HG03354 (cell line): Measurements from ENCODE around the gene NSUN6.
"Not testable (repeated sequence)": the region's sequence is repeated elsewhere in the genome, so short reads cannot be mapped to it uniquely, and the experiment has no call there.

Source experiments
- ATAC-seq: cut with Tn5 transposase; IDR thresholded peaks from one replicate; pipeline ENCODE4 v1.9.1; 2021; ENCODE audit warnings: mild to moderate bottlenecking; ENCODE audit not compliant: unreplicated experiment, poor library complexity, severe bottlenecking

The NSUN6 gene

DNA sequence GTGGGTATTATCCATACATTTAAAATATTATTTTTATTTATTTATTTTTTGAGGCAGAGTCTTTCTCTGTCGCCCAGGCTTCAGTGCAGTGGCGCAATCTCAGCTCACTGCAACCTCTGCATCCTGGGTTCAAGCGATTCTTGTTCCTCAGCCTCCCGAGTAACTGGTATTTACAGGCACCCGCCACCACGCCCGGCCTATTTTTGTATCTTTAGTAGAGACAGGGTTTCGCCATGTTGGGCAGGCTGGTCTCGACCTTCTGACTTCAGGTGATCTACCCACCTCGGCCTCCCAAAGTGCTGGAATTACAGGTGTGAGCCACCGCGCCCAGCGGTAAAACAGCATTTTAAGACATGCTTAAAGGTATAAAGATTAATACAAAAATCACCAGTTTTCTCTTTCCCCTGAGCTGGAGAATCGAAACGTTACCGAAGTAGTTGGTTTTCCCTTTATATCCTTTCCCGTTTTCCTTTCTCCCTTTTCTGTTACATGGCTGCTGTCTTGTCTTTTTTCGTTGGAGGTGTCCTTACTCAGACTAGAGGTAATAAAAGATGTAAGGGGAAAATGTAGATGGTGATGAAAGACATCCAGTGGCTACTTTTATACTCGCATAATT lies 9.5 kb upstream of the NSUN6 start:
- no peak for ATAC-seq

DNA sequence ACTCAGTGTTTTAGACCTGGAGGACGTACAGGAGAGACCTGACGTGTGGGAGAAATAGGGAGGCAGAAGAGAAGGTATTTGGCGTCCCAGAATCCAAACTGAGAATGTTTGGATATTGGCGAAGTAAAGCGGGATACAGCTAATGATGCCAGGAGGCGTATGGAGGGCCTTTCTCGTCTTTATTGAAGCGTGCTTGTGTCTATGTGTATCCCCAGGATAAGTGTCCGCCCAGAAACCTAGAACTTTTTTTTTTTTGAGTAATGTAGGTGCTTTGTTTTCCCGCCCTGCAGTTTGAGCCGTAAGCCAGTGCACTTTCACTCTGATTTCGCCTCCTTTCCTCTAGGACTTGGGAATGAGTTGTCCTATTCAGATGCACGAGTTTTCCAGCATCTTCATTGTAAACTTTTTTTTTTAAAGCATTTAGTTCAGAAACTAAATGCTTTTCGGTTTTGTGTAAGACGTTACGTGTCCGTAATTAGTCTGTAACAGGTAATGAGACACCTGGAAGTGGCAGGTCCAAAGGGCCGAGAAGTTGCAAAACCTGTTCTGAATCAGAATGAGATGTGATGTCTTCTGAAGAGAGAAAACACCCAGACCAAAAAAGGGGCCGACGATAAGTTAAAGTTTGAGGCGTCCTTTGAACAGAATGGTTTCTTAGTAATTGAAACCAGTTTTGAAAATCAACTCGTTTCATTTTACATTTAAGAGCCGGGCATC lies 8.6 kb upstream of the NSUN6 start:
- ATAC-seq, result peak; percentile 28

DNA sequence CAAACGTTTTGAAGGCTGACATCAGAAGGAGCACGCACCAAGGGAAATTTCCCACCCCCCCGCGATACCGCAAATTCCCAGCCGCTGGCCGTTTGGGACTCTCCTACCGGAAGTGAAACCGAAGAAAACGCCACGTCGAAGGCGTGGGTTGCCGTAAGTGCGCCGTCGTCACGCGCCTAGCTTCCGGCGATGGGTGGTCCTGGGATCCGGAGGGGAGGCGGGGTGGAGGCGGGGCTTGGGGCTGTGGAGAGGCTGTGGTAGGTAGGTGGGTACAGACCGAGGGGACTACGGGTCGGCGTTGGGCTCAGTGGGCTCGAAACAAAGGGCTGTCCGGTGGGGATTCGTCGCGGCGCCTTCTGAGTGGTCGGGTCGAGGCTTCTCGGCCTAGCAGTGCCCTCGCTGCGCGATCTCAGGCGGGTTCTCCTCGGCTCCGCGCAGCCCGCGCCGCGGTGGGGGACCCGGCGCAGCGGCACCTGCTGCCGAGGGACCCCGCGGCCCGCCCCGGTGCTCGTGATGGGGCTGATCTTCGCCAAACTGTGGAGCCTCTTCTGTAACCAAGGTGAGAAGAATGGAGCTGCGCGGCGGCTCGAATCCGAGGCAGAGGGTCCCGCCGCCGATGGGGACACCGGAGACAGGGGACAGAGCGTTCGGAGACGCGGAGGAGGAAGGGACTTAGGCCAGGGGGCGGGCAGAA lies 7.9 kb upstream of the NSUN6 start, which contains the start of gene ARL5B:
Gene ARL5B, plus strand, starts transcription at position 307 of the 694 bp plus-strand sequence. Its CDS starts 207 bp downstream, at position 514.
- ATAC-seq, result peak; percentile 83

DNA sequence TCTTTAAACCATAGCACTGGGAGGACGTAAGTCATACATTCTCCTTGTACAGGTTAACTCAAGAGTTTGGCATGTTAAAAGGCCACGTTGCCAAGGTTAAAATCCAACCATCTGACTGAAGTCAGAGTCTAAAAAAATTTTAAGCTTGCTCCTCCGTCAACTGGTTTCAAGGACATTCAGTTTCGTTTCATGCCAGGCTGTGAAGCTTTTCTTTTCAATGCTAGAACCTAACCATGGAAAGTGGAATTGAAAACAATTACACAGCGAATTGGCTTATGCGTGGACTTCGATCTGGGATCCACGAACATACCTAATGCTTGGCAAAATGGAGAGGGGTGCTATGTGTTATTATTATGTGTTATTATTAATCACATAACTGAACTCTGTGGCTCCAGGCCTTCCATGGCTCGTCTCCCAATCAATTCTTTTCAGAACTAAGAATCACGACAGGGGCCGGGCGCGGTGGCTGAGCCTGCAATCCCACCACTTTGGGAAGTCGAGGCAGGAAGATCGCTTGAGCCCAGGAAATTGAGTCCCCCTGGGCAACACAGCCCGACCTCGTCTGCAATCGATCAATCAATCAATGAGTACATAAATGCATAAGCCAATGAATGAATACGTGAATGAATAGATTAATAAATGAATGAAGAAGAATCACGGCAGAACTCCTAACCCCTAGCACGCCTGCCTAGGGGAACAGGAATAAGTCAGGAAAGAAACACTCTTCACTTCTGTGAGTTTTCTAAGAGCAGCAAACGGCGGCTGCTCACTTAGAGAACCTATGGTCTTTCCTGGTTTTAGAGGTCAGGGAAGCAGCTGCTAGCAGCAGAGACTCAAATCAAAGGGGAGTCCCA lies 7.1 kb upstream of the NSUN6 start:
- peak; percentile 43 for ATAC-seq

DNA sequence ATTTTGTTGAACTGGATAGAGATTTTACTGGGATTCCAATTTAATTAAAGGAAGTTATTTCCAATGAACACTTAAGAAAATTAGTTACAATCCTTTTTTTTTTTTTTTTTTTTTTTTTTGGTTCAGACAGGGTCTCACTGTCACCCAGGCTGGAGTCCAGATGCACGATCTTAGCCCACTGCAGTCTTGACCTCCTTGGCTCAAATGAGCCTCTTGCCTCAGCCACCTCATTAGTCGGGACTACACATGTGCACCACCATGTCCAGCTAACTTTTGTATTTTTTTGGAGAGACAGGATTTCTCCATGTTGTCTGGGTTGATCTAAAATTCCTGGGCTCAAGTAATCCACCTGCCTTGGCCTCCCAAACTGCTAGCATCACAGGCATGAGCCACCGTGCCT lies 5.3 kb upstream of the NSUN6 start:
- no peak for ATAC-seq

DNA sequence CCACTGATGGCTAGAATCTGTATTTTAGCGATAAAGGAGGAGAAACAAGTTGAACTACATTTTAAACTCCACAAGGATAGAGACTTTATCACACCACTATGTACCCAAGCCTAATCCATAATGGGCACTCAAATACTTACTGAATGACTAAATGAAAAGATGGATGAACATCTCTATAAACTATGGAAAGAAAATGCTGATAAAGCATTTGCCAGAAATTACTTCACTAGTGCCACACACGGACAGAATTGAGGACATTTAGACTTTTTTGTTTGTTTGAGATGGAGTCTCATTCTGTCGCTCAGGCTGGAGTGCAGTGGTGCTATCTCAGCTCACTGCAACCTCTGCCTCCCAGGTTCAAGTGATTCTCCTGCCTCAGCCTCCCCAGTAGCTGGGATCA lies 1.7 kb upstream of the NSUN6 start:
- no peak for ATAC-seq

DNA sequence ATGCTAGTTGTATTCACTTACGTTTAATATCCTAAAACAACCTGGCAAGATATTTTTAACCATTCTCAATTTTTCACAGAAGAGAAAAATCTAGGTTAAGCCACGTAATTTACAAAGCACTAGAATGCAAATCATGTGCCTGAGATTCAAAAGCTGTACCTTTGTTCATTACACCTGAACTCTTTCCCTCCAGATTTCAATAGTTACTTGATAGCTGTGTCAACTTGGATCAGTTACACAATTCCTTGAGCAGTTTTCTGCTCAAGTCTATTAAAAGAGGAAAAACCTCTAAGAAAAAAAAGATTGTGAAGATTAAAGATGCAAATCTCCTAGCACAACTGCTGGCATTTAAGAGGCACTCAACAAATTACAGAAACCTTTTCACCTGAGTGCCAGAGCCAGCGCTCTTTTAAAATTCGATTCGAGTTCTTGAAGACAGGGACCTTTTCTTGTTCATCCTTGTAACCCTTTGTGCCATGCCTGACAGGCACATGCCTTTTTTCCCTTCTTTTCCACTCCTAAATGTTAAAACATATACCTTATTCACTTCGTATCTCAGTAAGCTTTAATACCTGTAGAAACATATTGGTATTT lies 886 bp downstream of the NSUN6 start:
- ATAC-seq, result no peak

DNA sequence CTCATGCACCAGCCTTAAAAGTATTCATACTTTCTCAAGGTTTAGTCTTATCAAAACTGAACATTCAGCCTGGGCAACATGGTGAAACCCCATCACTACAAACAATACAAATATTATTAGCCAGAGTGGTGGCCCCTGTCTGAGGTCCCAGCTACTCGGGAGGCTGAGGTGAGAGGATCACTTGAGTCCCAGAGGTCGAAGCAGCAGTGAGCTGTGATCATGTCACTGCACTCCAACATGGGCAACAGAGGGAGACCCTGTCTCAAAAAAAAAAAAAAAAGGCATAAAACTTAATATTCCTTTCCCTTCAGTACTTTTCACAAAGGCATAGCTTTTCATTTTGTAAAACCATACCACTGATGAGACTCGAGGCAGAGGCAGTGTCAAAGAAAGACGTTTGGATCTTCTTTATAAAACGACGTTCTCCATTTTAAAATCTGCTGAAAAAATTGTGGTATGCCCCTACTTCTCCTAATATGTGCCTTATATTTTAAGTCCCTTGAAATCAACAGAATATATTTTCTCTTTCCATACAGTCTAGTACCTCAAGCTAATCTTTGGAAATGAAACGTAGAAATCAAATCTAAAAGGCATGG lies 1.9 kb downstream of the NSUN6 start:
- no peak for ATAC-seq

DNA sequence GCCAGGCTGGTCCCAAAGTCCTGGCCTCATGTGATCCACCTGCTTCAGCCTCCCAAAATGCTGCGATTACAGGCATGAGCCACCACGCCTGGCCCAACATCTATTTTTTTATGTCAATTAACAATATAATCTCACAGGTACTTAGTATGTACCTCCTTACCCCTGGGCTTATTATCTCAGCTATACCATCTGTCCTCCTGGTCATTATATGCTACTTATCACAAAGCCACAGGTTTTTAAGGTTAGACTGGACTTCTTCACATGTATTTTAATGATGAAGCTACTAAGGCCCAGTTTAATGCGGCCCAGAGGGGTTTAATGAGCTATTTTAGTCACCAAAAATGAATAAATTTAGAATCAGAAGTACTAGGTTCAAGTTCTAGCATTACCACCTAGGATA lies 3.4 kb downstream of the NSUN6 start:
- ATAC-seq, result no peak

DNA sequence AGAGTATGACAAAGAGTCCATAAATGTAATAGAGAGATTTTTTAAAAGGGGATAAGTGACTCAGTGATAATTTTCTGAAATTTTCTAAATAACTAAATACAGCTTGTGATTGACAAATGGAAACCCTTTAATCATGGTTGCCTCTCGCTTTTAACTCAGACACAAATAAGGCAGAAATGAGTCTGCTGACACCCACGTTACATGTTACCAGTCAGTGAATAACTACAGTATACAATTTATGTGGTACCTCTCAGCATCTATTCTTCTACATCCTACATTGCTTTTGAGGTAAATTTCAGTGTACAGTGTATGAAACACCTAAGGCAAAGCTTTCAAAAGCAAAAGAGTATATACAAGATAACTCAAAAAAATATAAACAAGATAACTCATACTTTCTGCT lies 4.2 kb downstream of the NSUN6 start:
- no peak for ATAC-seq

DNA sequence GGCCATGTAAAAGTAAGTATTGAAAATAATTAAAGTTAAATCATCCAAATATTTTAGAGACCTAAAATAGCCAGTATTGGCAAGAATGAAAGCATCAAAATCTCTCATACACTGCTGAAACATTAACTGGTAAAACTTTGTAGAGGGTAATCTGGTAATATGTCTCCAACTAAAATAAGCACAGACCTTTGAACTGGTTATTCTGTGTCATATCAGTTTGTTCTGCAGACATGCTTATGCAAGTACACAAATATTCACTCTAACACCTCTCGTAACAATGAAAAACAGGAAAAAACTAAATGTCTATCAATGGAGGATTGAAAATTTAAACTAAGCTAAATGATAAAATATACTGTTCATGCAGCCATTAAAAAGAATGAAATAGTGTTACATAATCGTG lies 11.7 kb downstream of the NSUN6 start:
- not testable (repeated sequence) for ATAC-seq

DNA sequence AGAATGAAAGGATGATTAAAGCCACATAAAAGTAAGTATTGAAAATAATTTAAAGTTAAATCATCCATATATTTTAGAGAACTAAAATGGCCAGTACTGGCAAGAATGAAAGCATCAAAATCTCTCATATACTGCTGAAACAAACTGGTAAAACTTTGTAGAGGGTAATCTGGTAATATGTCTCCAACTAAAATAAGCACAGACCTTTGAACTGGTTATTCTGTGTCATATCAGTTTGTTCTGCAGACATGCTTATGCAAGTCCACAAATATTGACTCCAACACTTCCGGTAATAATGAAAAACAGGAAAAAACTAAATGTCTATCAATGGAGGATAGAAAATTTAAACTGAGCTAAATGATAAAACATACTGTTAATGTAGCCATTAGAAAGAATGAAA lies 14.0 kb downstream of the NSUN6 start:
- ATAC-seq, result not testable (repeated sequence)

DNA sequence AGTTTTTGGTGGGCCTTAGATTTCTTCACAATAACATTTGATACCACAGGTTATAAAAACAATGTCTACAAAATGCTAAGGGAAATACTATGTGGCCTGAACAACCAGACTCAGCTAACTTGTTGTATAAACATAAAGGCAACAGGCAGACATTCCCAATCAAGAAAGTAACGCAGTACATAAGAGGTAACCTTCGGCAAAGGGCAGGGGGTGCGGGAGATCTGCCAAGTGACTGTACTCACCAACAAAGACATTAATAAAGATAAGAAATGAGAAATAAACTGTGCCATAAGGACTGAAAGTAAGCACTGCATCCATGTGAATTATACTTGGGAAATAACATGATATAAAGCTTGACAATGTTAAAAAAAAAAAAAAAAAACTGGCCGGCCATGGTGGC lies 15.4 kb downstream of the NSUN6 start:
- no peak for ATAC-seq

DNA sequence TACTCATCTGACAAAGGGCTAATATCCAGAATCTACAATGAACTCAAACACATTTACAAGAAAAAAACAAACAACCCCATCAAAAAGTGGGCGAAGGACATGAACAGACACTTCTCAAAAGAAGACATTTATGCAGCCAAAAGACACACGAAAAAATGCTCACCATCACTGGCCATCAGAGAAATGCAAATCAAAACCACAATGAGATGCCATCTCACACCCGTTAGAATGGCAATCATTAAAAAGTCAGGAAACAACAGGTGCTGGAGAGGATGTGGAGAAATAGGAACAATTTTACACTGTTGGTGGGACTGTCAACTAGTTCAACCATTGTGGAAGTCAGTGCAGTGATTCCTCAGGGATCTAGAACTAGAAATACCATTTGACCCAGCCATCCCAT lies 18.9 kb downstream of the NSUN6 start:
- ATAC-seq, result not testable (repeated sequence)

DNA sequence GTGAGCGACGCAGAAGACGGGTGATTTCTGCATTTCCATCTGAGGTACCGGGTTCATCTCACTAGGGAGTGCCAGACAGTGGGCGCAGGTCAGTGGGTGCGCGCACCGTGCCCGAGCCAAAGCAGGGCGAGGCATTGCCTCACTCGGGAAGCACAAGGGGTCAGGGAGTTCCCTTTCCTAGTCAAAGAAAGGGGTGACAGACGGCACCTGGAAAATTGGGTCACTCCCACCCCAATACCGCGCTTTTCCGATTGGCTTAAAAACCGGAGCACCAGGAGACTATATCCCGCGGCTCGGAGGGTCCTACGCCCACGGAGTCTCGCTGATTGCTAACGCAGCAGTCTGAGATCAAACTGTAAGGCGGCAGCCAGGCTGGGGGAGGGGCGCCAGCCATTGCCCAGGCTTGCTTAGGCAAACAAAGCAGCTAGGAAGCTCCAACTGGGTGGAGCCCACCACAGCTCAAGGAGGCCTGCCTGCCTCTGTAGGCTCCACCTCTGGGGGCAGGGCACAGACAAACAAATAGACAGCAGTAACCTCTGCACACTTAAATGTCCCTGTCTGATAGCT lies 23.9 kb downstream of the NSUN6 start:
- ATAC-seq, result not testable (repeated sequence)

DNA sequence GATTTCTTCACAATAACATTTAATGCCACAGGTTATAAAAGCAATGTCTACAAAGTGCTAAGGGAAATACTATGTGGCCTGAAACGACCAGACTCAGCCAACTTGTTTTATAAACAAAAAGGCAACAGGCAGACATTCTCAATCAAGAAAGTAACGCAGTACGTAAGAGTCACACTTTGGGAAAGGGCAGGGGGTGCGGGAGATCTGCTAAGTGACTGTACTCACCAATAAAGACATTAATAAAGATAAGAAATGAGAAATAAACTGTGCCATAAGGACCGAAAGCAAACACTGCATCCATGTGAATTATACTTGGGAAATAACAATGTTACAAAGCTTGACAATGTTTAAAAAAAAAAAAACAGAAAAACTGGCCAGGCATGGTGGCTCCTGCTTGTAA lies 25.5 kb downstream of the NSUN6 start:
- no peak for ATAC-seq

DNA sequence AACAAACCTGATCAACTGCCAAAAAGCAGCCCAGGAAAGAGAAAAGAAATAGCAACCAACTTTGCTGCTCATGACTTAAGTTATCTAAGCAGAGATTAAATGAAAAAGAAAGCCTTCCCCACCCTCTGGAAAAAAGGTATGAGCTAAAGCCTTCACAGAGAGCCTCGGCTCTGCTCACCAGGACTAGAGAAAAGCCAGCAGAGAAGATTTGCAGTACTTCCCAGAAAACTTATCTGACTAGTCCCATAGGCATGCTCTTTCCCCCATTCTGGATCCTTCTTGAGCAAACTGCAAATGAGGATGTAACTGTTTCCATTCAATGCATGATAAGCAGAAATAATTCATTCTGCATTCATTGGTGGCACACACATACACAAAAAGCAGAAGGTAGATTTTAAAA lies 27.7 kb downstream of the NSUN6 start:
- ATAC-seq, result not testable (repeated sequence)

DNA sequence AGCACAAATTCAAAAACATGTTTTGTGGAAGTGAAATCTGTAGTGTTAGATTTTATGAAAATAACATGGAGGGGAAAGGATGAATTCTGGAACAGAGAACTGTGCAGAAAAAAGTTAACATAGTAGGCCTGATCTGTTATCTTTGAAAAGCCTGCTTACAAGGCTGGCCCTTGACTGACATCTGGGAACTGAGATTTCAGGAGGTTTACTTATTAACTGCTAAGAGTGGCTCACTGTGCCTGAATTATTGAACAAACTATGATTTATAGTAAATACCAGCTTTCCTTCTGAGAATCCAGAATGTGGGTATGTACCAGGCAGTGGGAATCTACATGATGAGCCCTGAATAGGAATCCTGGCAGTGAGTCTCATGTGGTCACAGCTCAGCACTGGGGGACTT lies 30.5 kb downstream of the NSUN6 start:
- ATAC-seq, result peak; percentile 56

DNA sequence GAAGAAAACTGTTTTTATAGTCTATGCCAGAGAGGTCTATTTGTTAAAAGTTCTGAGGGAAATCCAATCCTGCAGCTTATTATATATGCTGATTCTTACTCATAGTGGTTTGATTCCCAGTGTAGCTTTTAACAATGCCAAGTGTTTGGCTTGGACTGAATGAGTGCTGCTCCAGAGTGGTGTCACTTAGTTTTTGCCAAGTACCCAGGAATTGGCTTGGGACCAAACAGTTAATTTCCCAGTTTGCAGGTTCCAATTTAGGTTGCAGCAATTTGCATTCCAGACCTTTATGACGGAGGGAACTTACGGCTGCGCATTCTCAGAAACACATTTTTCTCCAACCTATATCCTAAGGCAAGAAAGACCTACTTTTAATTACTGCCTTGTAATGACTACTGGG lies 32.4 kb downstream of the NSUN6 start:
- ATAC-seq, result no peak
